ENCODE measurements around the gene B4GALT6. TPM values are rescaled to one million over a fixed set of nuclear protein-coding genes. Genes with fewer than 3 reads are reported as not detected.

The B4GALT6 gene
- total and polyA plus RNA-seq, 10 of the 15 experiments (the other 5 are each of a cell fraction or from before 2014, with no cell fraction given), result 11.9 to 47.4 (median 18.0) TPM

DNA sequence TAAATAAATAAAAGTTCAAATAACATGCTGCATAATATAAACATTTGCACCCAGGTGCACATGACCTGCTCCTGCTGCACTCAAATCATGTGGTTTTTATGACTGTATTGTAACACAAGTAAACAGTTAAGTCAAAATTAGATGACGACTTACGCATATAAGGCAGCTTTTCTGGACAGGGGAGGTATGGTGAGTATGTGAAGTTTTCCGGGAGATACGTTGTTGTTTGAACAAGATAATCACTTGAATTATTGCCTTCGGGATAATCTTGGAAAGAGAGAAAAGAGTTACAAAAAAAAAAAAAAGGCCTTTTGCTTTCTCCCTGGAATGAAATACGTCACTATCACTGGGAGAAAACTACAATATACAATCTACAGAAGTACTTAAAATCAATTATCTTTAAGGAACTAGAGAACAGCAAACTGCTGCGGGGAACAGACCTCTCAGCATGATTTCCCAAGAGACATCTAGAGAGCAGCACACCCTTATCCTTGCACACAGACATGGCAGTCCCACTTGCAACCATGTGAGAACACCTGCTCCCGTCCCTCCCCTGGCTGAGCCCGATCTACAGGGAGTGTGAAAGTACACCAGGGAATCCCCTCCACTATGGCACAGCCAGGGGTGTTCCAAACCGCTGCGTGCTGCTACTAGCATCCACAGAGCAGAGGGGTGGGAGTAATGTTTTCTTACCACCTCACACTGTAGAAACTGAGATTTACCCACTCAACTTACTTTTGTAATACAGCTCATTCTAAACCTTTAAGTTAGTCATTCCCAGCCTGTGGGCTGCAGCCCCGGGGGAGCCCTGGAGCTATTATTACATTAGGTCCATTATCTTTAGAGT lies 26.3 kb downstream of the B4GALT6 start (continued):
- peak; percentile 91 for TF ChIP-seq TCF12 (IDR thresholded peaks at IDR 0.05; ENCODE audit: low read depth, low read length)
- peak; percentile 92 to 96 for TF ChIP-seq EP300 (IDR thresholded peaks at IDR 0.05; ENCODE audit: borderline replicate concordance in 1 of 2, control insufficient read depth in 1 of 2, low read depth in 2 of 2, low read length in 2 of 2)
- TF ChIP-seq, protein P1, sequence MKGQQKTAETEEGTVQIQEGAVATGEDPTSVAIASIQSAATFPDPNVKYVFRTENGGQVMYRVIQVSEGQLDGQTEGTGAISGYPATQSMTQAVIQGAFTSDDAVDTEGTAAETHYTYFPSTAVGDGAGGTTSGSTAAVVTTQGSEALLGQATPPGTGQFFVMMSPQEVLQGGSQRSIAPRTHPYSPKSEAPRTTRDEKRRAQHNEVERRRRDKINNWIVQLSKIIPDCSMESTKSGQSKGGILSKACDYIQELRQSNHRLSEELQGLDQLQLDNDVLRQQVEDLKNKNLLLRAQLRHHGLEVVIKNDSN (IDR thresholded peaks at IDR 0.05; ENCODE audit: borderline replicate concordance, extremely low read length, insufficient read depth, low read depth, low read length), result no peak
- TF ChIP-seq WRNIP1 (IDR thresholded peaks at IDR 0.05; ENCODE audit: borderline replicate concordance, low read depth, low read length), result no peak; the same call in 1 of the 2 replicates
- peak; percentile 75 for TF ChIP-seq MTA3 (IDR thresholded peaks at IDR 0.05; ENCODE audit: borderline replicate concordance, low read length)
- no peak for TF ChIP-seq MYC (IDR thresholded peaks at IDR 0.05; ENCODE audit: insufficient read depth, insufficient read length, insufficient replicate concordance, low read length, severe bottlenecking)
- no peak for TF ChIP-seq HSF1 (IDR thresholded peaks at IDR 0.05; ENCODE audit: low read depth, low read length)
- TF ChIP-seq BACH1 (IDR thresholded peaks at IDR 0.05; ENCODE audit: borderline replicate concordance), result peak; percentile 84; the same call in 1 of the 2 replicates
- 0 out of 2 replicates have a peak, but pooled peaks have one; percentile 44 for TF ChIP-seq HDGF (IDR thresholded peaks at IDR 0.05)
- TF ChIP-seq CEBPB (IDR thresholded peaks at IDR 0.05; ENCODE audit: borderline replicate concordance in 1 of 2, low read depth in 2 of 2, low read length in 2 of 2), result peak in 1 of 2 experiments; percentile 70; a peak in 1 of 4 replicates
- TF ChIP-seq ZBTB11 (CRISPR knock-in tag; IDR thresholded peaks at IDR 0.05), result no peak
- no peak for TF ChIP-seq ESRRA (IDR thresholded peaks at IDR 0.05; ENCODE audit: low read length)
- no peak for TF ChIP-seq ZZZ3 (IDR thresholded peaks at IDR 0.05; ENCODE audit: control insufficient read depth, insufficient read length, low read depth)
- no peak for TF ChIP-seq E2F4 (IDR thresholded peaks at IDR 0.05; ENCODE audit: low read depth, low read length)
- TF ChIP-seq RB1 (IDR thresholded peaks at IDR 0.05; ENCODE audit: borderline replicate concordance), result peak; percentile 58; the same call in 1 of the 2 replicates
- TF ChIP-seq MEF2B (IDR thresholded peaks at IDR 0.05; ENCODE audit: partially characterized antibody, poor library complexity, severe bottlenecking), result peak; percentile 98
- TF ChIP-seq NR2C2 (IDR thresholded peaks at IDR 0.05; ENCODE audit: borderline replicate concordance, control insufficient read depth, insufficient read length, low read depth), result no peak
